GM21619 (cell line): ENCODE results near the gene ZNF491.
"Not testable (repeated sequence)": the region's sequence is repeated elsewhere in the genome, so short reads cannot be mapped to it uniquely, and the experiment has no call there.

Experiments
- ATAC-seq: cut with Tn5 transposase; IDR thresholded peaks from one replicate; pipeline ENCODE4 v1.9.1; 2021; ENCODE audit not compliant: unreplicated experiment

Gene ZNF491

GRCh38 chr19:11806354-11807098 is 8.2 kb downstream of the ZNF491 start:
- ATAC-seq = no peak

- ATAC-seq = no peak
These were observed 8.7 kb downstream of the ZNF491 start for GRCh38 chr19:11807099-11807380.

GRCh38 chr19:11813703-11814028 is 15.3 kb downstream of the ZNF491 start:
- peak; percentile 31 for ATAC-seq

GRCh38 chr19:11814029-11814699 is 15.8 kb downstream of the ZNF491 start, which contains the start of gene ZNF440:
Gene ZNF440 (plus strand): TSS chr19:11814273. CDS start chr19:11814448, 175 bp downstream.
- peak; percentile 93 for ATAC-seq

DNA sequence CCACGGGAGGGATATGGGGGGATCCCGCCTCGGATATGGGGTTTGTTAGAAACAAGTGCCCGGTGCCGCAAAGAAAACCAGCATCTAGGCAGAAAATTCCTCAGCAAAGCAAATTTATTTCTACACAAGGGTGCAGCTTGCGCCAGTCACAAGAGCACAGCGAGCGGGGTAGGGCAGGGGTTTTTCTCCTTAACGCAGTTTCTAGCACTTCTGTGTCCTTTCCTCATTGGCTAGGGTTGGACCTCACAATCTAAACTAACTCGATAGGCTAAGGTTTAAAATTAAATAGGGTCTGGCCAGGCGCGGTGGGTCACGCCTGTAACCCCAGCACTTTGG is 16.3 kb downstream of the ZNF491 start:
- ATAC-seq = no peak

DNA sequence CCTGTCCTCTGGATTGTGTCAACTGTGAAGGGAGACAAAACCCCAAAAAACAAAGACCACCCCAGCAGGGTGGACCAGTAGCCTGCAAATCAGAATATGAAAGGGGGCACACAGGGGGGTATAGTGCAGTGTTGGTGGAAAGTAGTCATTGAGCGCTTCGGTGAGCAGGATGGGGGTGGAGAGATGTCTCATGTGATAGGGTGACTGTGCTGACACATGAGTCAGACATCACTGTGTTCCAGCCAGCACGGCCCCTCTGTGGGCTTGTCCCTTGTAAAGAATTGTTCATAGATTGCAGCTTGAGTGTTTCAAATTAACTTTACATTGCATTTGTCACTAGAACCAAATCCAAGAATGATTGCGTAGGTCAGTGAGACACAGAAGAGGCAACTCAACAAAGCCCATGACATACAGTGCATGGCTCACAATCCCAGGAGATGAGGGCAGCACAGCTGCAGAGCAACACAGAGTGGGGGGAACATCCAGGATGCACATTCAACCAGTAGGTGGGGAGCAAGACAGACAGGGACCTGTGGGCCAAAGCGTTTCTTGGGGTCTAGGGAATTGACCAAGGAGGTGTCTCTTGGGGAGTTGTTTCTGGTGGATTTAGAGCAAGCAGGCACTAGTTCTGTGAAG is 23.3 kb downstream of the ZNF491 start:
- no peak for ATAC-seq

DNA sequence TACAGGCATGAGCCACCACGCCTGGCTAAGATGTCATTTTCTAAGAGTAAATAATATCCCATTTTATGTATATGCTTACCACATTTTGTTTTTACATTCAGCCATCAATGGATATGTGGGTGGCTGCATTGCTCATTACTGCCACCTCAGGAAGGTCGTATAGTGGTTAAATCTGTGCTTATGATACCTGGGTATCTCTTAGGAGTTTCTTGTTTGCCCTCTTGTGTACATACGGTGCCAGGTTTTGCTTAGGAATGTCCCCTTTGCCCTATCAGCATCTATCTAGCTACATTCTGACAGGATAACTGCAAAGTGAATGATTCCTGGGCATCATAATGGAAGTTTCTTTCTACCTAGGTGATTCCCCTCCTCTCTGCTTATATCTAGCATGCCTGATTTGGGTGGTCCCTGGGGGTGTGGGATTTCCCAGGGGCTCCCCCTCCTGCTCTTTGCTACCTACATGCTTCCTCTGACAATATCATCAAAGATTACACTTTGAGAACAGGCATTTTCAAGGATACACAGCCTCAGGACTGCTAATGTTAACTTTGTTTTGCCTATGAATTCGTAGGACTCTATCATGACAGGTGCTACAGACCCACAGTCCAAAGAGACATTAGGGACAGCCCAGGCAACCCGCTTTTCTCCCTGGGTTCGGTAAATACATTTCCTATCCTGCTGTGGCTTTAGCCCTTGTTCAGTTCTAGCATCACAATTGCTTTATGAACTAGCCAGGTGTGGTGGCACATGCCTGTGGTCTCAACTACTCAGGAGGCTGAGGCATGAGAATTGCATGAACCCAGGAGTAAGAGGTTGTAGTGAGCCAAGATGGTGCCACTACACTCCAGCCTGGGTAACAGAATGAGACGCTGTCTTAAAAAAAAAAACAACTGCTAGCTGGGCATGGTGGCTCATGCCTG is 30.9 kb downstream of the ZNF491 start:
- ATAC-seq = not testable (repeated sequence)

- ATAC-seq = no peak
These were observed 34.1 kb downstream of the ZNF491 start for GRCh38 chr19:11832253-11832912.

DNA sequence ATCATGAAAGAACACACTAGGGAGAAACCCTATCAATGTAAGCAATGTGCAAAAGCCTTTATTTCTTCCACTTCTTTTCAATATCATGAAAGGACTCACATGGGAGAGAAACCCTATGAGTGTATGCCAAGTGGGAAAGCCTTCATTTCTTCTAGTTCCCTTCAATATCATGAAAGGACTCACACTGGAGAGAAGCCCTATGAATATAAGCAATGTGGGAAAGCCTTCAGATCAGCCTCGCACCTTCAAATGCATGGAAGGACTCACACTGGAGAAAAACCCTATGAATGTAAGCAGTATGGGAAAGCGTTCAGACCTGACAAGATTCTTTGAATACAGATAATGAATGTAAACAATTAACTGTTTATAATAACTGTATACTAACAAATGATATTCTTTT is 35.2 kb downstream of the ZNF491 start:
- no peak for ATAC-seq

- ATAC-seq = not testable (repeated sequence)
These were observed 37.3 kb downstream of the ZNF491 start for GRCh38 chr19:11835626-11836066.

GRCh38 chr19:11843722-11844121 is 45.4 kb downstream of the ZNF491 start:
- ATAC-seq = no peak

GRCh38 chr19:11847615-11848014 is 49.3 kb downstream of the ZNF491 start:
- not testable (repeated sequence) for ATAC-seq

DNA sequence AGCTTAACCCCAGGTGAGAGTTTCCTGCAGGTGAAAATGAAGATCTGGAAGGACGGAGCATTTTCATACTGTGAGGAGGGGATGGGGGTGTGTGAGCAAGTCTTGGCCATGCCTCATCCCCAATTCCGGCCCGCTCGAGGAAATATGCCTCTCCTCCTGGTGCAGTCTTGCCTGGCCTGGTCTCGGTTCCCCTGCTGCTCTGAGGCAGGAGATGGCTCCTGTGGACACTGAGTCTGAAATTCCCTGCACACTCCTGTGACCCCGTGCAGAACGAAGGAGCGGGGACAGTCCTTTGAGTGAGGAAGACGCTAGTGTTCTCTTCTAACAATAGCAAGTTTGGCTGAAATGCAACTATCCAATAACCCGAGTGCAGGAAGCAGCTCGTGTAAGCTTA is 49.9 kb downstream of the ZNF491 start:
- no peak for ATAC-seq

- ATAC-seq = peak; percentile 87
These were observed 50.5 kb downstream of the ZNF491 start, which contains the start of gene ZNF439 for GRCh38 chr19:11848594-11849469. Gene ZNF439 (plus strand): TSS chr19:11848726. CDS start chr19:11848868, 142 bp downstream.

DNA sequence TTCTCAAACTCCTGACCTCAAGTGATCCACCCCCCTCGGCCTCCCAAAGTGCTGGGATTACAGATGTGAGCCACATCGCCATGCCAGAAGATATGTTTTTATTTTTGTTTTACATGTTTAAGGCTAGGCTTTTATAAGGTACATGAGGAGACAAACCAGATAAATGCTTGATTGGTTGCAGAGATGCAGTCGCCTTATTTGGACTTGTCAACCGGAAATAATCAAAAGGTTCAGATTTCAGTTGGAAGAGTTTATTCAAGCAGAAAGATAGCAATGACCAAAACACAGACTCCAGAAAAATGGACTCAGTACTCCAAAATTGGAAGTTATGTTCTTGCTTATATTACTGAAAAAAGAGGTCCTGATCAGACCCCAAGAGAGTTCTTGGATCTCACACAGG is 52.0 kb downstream of the ZNF491 start:
- ATAC-seq = not testable (repeated sequence)

DNA sequence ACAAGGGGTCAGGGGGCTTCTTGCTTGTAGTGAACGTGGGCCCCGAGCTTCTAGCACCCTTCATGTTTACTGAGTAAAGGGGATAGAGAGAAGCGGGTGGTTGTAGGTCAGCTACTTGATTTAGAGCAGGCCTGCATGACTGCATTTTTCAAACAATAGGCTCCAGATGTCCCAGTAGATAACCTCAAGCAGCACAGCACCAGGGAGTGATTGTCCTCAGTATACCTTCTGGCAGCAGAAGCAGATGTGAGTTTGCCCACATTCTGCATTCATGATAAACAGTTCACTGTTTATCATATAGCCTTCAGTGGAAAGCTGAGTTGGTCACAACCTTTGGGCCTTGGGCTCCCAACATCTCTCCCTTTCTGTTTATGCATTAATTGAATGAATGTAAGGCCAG is 55.0 kb downstream of the ZNF491 start:
- no peak for ATAC-seq

DNA sequence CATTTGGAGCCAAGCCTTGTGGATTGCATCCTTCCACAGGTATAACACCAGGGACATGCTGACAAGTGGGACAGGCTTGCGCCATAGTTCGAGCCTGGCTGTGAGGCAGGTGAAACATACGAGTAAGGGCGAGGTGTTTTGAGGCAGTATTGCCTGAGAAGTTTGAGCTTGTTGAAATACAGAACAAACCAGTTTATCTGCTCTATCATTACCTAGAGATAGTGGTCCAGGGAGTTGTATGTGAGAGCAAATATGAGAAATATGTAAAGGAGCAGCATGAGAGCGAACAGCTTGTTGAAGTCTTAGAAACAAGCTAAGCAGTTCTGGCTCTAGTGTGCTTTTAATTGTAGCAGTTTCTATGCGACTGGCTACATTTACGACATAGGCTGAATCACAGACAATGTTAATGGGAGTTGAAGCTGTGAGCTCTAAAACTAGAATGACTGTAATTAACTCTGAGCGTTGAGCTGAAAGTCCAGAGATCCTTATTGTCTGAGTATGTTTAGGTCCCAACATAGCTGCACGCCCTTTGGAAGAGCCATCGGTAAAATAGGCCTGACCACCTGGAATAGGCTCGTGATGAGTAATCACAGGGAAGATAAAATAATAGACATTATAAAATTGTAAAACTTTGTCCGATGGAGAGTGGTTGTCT is 58.4 kb downstream of the ZNF491 start:
- ATAC-seq = no peak
